GM19324 (cell line): ENCODE results near the gene ZBTB16.

Experiments
- ATAC-seq: cut with Tn5 transposase; IDR thresholded peaks from one replicate; pipeline ENCODE4 v1.9.1; 2021; ENCODE audit warnings: mild to moderate bottlenecking, moderate library complexity; ENCODE audit not compliant: unreplicated experiment, low FRiP score

Gene ZBTB16

DNA sequence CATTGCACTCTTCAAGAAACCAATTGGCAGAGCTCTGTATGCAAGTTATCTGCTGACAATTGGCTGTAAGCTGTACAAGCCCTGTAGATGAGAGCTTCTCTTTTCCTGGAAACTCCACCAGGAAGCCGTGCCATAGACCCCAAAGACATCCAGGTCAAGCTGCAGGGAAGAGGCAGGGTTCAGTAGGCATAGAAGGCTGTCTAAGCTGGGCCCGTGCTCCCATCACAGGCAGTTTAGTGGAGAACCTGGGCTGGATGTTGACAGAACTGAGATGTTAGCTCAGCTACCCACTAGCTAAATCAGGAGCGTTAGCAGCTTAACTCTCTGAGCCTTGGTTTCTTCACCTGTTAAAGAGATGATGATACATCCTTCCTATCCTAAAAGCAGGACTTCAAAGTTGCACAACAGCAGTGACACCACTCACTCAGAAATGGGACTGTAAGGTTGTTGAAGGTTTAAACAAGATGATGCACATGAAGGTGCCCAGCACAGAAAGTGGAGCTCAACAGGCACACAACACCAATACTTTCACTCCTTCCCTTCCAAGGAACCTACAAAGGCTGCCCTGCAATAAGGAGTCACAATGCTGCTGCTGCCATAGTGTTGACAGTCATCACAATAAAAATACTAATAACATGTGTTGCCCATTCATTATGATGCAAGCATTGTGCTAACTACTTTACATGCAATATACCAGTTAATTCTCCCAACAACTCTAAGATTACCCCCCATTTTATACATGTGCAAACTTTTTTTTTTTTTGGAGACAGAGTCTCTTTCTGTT lies 115.4 kb downstream of the ZBTB16 start:
- ATAC-seq = no peak

DNA sequence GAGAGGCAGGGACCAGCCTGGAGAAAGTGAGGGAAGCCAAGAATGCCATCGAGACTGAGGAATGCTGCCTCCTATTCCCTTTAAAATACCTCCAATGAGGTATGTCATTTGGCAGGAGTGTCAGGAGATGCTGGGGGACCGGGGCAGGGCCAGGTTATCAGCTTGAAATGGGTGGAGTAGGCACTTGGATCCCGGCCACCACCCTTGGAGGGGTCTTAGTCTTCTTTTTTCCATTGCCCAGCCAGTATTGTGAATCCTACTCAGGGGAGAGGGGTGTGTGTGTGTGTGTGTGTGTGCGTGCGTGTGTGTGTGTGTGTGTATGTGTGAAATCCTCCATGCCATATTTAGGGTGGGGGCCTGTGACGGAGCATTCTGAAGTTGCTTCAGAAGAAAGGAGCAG lies 116.2 kb downstream of the ZBTB16 start:
- no peak for ATAC-seq

- ATAC-seq = no peak
Measured at GRCh38 chr11:114176321-114176720, 116.8 kb downstream of the ZBTB16 start.

GRCh38 chr11:114178656-114179055 lies 119.1 kb downstream of the ZBTB16 start:
- ATAC-seq = no peak

DNA sequence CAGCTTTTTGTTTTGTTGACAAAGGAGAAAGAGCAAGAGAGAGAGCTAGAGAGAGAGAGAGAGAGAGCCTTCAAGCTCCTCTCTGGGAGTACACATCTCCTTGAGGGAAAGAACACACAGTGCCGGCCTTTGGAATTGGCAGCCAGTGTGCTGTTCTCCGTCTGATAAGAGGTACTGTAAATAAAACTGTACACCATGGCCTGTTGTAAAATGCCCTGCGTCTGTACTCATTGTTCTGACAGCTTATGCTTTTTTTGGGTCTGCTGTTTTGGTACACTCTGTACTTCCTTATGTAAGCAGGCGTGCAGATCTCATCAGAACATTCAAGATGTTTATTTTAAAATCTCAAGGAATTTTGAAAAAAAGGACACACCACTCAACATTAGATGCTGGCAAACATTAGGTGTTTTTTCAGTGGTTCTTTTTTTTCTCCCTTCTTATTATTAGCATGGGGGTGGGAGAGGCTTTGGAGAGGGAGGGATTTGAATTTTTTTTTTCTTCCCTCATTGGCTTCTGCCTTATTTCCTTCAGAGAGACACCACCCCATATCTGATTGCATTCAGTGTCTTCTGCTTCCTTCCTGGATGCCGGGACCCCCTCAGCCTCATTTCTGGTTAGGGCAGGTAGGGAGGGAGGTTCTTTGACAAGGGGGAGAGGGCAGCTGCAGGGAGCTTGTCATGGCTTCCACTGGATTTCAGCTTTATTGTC lies 119.9 kb downstream of the ZBTB16 start:
- no peak for ATAC-seq

DNA sequence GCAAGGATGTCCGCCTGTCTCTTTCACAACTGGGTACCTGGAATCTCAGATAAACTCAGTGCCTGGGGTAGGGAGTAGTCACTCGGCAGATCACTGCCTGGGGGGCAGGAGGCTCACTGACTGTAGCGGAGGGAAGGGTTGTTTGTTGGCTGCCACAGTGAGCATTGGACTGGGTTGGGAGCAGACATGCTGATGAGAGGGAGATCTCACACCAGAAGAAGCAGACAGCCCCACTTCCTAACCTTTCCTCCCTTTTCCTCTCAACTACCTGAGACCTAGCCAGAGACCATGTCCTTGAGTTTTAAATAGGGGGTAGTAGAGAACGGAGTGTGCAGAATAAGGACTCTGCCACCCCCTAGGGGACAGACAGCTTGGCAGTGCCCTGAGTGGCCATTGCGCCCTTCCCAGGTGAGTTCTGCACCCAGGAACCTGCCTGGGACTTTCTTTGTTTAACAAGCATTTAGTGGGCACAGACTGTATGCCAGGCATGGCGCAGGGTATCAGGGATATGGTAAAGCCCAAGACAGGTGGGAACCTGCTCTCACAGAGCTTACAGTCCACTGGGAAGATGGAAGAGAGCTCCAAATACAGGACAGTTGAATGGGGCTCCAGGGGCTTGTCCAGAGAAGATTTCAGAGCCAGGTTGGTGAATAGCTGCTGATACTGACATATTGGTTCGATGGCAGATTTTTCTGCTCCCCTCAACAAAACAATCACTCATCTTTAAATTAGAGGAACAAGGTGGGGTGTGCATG lies 121.0 kb downstream of the ZBTB16 start:
- ATAC-seq = no peak

DNA sequence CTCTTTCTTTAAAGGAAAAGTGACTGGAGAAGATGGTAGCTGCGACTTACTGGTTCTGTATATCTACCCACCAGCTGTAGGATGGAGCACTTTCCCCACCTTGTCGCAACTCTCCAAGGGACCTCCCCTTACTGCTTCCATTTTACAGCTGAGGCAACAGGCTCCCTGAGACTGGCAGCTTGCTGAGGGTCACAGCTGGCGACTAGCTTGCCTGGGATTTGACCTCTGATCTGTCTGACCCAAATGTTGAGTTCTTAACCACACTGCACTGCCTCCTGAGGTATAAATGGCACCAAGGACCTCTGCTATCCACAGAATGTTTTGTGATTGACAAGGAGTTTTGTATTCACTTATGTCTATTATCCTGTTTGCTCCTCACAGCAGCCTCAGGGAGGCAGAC lies 121.7 kb downstream of the ZBTB16 start:
- ATAC-seq = no peak

- no peak for ATAC-seq
Measured at GRCh38 chr11:114181752-114182151, 122.2 kb downstream of the ZBTB16 start.

GRCh38 chr11:114182471-114183043 lies 123.0 kb downstream of the ZBTB16 start:
- ATAC-seq = no peak

GRCh38 chr11:114183044-114183511 lies 123.6 kb downstream of the ZBTB16 start:
- no peak for ATAC-seq

DNA sequence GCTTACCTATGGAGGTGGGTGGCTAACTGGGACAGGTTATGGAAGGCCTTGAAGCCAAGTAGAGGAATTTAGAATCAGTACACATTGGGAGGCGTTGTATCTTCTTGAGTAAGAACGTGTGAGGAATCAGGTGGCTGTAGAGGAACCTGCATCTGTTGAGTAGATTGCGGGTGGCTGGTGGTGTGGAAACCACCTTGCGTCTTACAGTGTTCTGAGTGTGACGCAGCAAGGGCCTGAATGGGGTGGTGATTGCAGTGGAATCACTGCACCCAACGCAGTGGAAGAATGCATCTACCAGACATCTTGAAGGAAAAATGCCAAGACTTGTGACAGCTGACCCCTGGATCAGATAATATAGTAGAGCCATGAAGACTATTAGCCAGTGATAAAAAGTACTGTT lies 125.9 kb downstream of the ZBTB16 start:
- no peak for ATAC-seq

DNA sequence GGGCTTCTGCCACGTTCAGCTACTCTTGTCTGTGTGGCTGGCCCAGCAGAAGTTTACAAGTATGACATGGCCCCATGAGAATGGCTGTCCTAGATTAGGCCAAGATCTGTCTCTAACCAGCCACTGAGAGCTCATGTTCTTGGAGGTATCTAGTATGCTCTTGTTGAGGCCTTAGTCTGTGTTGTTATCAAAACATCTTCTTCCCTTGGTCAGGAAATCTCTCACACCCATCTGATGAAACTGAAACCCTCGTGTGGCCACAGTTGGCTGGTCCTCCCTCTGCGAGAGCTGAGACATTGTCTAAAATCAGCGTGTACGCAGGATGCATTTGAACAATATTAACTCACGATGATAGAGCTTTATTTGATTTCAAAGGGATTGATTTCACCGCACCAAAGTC lies 127.7 kb downstream of the ZBTB16 start:
- no peak for ATAC-seq

DNA sequence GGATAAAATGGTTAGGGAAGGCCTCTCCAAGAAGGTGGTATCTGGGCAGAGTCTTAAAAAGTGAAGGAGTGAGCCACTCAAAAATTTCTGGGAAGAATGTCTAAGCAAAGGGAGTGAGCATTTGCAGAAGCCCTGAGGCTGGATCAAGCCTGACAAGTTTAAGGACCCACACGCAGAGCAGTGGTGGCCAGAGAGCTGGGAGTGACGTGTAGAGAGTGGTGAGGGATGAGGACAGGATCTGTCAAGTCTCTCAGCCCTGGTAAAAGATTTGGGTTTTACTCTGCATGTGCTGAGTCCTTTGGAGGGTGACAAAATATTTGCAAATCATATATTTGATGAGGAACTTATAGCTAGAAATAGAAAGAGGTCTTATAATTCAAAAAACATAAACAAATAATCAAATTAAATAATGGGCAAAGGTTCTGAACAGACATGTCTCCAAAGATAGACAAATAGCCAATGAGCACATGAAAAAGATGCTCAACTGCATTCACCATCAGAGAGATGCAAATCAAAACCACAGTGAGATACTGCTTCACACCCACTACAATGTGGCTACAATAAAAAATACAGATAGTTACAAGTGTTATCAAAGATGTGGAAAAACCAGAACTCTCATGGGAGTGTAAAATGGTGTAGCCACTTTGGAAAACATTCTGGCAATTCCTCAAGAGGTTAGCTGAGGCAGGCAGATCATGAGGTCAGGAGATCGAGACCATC lies 129.5 kb downstream of the ZBTB16 start:
- ATAC-seq = no peak

DNA sequence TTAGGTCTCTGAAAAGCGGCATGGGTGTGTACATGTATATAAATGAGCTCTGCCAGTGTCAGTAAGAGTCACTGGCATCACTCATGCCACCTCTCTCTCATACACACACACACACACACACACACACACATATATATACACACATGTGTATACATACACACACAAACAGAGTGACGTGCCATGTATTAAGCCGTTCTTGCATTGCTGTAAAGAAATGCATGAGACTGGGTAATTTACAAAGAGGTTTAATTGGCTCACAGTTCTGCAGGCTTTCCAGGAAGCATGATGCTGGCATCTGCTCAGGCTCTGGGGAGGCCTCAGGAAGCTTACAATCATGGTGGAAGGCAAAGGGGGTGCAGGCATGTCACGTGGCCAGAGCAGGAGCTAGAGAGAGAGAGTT lies 131.1 kb downstream of the ZBTB16 start:
- ATAC-seq = no peak

- no peak for ATAC-seq
Measured at GRCh38 chr11:114191893-114192292, 132.4 kb downstream of the ZBTB16 start.

GRCh38 chr11:114192841-114193389 lies 133.4 kb downstream of the ZBTB16 start:
- no peak for ATAC-seq

GRCh38 chr11:114193730-114194679 lies 134.5 kb downstream of the ZBTB16 start:
- ATAC-seq = no peak

DNA sequence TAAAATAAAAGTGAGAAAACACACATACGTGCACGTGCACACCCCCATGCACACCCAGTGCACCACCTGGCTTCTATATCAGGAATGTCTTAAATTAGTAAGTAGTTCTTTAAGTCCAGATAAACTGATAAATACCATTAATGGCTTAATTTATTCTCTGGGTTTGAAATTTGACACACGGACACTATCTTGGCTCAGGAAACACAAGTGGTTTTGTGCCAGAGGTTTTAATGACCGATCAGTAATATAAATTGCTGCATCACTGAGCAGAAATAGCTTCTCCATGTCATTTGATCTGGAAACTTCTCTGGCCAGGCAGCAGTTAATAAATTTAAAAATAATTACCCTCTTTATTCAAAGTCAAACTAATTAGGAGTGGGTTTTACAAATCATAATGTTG lies 135.2 kb downstream of the ZBTB16 start:
- ATAC-seq = no peak

DNA sequence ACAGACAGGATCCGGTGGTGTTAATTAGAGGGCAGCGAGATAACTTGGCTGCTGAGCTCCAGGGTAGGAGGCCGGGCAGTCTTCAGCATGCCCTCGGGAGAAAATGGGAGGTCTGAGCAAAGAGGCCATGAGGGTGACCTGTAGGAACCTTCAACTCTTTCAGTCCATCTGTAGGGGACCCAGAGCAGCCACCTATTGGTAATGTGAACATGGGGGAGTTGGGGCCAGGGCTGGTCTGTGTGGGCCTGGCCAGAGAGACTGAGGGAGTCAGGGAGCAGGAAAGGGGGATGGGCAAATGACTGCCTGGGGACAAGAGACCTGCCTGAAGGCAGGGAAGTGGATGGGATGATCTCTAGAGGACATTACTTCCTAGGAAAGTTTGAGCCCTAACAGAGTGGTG lies 135.6 kb downstream of the ZBTB16 start:
- no peak for ATAC-seq
